HG02884 (cell line): ENCODE data around the gene MTIF2.
"Not testable (repeated sequence)": the region's sequence is repeated elsewhere in the genome, so short reads cannot be mapped to it uniquely, and the experiment has no call there.

Experiments
- ATAC-seq: cut with Tn5 transposase; IDR thresholded peaks from one replicate; pipeline ENCODE4 v1.9.1; 2021; ENCODE audit warnings: mild to moderate bottlenecking, moderate library complexity; ENCODE audit not compliant: unreplicated experiment

MTIF2 gene

DNA sequence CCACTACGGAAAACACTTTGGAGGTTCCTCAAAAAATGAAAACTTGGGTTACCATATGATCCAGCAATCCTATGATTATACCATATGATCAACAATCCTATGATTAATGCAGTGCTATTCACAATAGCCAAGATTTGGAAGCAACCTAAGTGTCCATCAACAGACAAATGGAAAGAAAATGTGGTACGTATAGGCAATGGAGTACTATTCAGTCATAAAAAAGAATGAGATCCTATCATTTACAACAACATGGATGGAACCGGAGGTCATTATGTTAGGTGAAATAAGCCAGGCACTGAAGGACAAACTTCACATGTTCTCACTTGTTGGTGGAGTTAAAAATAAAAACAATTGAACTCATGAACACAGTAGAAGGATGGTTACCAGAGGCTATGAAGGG, 64.5 kb downstream of the MTIF2 start:
- no peak for ATAC-seq

- no peak for ATAC-seq
These were observed 68.6 kb downstream of the MTIF2 start for GRCh38 chr2:55200416-55200815.

DNA sequence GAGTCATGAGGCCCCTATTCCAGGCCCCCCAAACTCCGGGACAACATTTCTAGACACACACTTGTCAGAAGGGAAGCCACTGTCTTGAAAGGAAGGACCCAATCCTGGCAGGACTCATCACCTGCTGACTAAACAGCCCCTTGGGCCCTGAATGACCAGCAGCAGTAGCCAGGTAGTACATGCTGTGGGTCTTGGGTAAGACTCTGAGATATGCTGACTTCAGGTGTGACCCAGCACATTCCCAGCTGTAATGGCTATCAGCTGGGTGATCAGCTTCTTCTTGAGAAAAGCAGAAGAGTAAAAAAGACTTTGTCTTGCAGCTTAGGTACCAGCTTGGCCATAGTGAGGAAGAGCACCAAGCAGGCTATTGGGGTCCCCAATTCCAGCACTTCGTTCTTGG, 72.5 kb downstream of the MTIF2 start:
- no peak for ATAC-seq

- not testable (repeated sequence) for ATAC-seq
These were observed 77.1 kb downstream of the MTIF2 start for GRCh38 chr2:55191888-55192287.

DNA sequence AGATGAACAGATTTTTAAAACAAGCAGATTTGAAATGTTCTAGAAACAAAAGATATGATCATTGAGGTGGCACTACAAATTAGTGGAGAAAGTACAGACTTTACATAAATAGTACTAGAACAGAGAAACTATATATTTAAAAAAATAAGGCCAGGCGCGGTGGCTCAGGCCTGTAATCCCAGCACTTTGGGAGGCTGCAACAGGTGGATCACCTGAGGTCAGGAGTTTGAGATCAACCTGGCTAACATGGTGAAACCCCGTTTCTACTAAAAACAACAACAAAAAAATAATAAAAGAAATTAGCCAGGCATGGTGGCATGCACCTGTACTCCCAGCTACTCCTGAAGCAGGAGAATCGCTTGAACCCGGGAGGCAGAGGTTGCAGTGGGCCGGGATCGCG, 82.2 kb downstream of the MTIF2 start:
- not testable (repeated sequence) for ATAC-seq
